GM18519 (cell line): ENCODE data around the gene PSMB4.
"Not testable (repeated sequence)": the region's sequence is repeated elsewhere in the genome, so short reads cannot be mapped to it uniquely, and the experiment has no call there.

ENCODE experiments used
- ATAC-seq: cut with Tn5 transposase; IDR thresholded peaks from one replicate; pipeline ENCODE4 v1.9.1; 2021; ENCODE audit warnings: mild to moderate bottlenecking, moderate library complexity; ENCODE audit not compliant: unreplicated experiment, low FRiP score

Gene PSMB4

GRCh38 chr1:151399324-151400171, at the start of gene PSMB4:
PSMB4 (plus strand) TSS chr1:151399573; CDS start chr1:151399588, 15 bp downstream.
- no peak for ATAC-seq

- ATAC-seq, result not testable (repeated sequence)
Measured at GRCh38 chr1:151350323-151350722, 49.0 kb upstream of the PSMB4 start.

- no peak for ATAC-seq
Measured at GRCh38 chr1:151352021-151352718, 47.2 kb upstream of the PSMB4 start.

GRCh38 chr1:151356696-151357095, 42.7 kb upstream of the PSMB4 start:
- ATAC-seq, result no peak

GRCh38 chr1:151361883-151362282, 37.5 kb upstream of the PSMB4 start:
- no peak for ATAC-seq

- ATAC-seq, result no peak
Measured at GRCh38 chr1:151362308-151363155, 36.8 kb upstream of the PSMB4 start.

GRCh38 chr1:151364996-151365395, 34.4 kb upstream of the PSMB4 start:
- ATAC-seq, result no peak

- ATAC-seq, result no peak
Measured at GRCh38 chr1:151367658-151368392, 31.5 kb upstream of the PSMB4 start.

- ATAC-seq, result no peak
Measured at GRCh38 chr1:151368393-151369301, 30.7 kb upstream of the PSMB4 start.

GRCh38 chr1:151369302-151369610, 30.1 kb upstream of the PSMB4 start:
- no peak for ATAC-seq

- no peak for ATAC-seq
Measured at GRCh38 chr1:151369621-151370048, 29.7 kb upstream of the PSMB4 start.

- no peak for ATAC-seq
Measured at GRCh38 chr1:151370211-151370911, 29.0 kb upstream of the PSMB4 start.

GRCh38 chr1:151371370-151372057, 27.9 kb upstream of the PSMB4 start:
- ATAC-seq, result no peak

- no peak for ATAC-seq
Measured at GRCh38 chr1:151372058-151372934, 27.1 kb upstream of the PSMB4 start, which contains the start of gene SELENBP1. SELENBP1 (minus strand) TSS chr1:151372705; CDS start chr1:151372641, 64 bp downstream.

GRCh38 chr1:151373196-151373595, 26.2 kb upstream of the PSMB4 start:
- no peak for ATAC-seq

- ATAC-seq, result no peak
Measured at GRCh38 chr1:151377150-151377884, 22.1 kb upstream of the PSMB4 start.
